Fibroblast of lung (primary cell): ENCODE measurements around the gene LPP.

Experiments
- EZH2 ChIP-seq: IDR thresholded peaks from 2 replicates; pipeline ENCODE4 v1.5.1; 2012; ENCODE audit warnings: low read length, control low read depth, mild to moderate bottlenecking; ENCODE audit errors: missing control alignments
- TF ChIP-seq, protein P1 (sequence below), 2 donors: IDR thresholded peaks in 1 of 2; conservative IDR thresholded peaks in 1 of 2; 1 replicate in 1 of 2; 2 replicates in 1 of 2; pipeline ENCODE4 v1.5.1; 2011 to 2012; ENCODE audit warnings: low read length in 2 of 2, control low read depth in 1 of 2, inconsistent platforms in 1 of 2, low read depth in 1 of 2, mild to moderate bottlenecking in 1 of 2

DNA sequence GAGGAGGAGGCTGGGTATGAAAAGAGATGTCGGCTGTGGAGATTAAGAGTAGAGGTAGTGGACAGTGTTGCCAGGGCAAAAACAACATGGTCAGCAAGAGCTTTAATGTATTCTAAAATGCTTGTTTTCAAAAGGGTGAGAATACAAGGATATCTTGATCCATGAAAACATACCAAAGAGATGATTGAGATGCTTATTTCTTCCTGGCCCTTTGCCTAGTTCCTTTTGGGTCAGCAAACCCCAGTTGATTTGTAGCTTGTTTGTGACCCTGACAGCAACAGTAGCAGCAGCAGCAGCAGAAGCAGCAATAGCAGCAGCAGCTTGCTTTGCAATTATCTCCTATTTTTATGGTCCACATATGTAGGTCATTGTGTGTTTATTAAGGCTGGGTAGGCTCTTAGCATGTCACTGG lies 337.3 kb downstream of the LPP start:
- TF ChIP-seq, protein P1, sequence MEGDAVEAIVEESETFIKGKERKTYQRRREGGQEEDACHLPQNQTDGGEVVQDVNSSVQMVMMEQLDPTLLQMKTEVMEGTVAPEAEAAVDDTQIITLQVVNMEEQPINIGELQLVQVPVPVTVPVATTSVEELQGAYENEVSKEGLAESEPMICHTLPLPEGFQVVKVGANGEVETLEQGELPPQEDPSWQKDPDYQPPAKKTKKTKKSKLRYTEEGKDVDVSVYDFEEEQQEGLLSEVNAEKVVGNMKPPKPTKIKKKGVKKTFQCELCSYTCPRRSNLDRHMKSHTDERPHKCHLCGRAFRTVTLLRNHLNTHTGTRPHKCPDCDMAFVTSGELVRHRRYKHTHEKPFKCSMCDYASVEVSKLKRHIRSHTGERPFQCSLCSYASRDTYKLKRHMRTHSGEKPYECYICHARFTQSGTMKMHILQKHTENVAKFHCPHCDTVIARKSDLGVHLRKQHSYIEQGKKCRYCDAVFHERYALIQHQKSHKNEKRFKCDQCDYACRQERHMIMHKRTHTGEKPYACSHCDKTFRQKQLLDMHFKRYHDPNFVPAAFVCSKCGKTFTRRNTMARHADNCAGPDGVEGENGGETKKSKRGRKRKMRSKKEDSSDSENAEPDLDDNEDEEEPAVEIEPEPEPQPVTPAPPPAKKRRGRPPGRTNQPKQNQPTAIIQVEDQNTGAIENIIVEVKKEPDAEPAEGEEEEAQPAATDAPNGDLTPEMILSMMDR (conservative IDR thresholded peaks at IDR 0.05 in 1 of 2, IDR thresholded peaks at IDR 0.05 in 1 of 2; ENCODE audit: low read depth in 1 of 2, low read length in 2 of 2) = no peak
- no peak for TF ChIP-seq EZH2
